HG03571 (cell line): ENCODE results near the gene EIF3K.

Experiments
- ATAC-seq: cut with Tn5 transposase; IDR thresholded peaks from one replicate; pipeline ENCODE4 v1.9.1; 2021; ENCODE audit not compliant: unreplicated experiment

EIF3K gene

DNA sequence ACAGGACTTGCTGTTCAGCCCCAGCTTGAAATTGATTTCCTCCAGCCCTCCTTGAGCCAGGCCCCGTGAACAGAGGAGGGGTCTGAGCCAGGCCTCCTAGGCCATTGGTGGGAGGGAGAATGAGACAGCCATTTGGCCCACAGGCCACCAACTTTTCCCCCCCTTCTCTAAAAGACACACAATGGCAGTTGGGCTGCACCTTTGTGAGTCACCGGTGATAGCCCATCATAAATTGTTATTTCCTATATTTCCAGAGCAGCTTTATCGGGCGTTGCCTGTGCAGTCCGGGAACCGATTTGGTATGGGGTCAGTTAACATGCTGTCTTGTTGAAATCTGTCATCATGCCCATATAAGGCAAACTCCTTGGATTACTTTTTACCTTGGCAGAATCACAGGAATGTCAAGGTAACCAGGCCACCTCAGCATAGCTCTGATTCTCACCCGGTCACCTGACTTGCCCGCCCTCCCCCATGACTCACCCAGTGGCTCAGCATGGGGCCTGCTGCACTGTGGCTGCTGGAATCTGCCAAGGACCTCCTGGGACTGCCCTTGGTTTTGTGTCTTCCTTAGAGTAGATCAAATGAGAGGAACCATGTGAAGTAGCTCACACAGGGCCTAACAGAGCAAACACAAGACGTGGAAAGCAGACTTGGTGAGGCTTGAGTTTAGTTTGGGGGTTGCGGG is 64.5 kb downstream of the EIF3K start:
- ATAC-seq, result no peak

DNA sequence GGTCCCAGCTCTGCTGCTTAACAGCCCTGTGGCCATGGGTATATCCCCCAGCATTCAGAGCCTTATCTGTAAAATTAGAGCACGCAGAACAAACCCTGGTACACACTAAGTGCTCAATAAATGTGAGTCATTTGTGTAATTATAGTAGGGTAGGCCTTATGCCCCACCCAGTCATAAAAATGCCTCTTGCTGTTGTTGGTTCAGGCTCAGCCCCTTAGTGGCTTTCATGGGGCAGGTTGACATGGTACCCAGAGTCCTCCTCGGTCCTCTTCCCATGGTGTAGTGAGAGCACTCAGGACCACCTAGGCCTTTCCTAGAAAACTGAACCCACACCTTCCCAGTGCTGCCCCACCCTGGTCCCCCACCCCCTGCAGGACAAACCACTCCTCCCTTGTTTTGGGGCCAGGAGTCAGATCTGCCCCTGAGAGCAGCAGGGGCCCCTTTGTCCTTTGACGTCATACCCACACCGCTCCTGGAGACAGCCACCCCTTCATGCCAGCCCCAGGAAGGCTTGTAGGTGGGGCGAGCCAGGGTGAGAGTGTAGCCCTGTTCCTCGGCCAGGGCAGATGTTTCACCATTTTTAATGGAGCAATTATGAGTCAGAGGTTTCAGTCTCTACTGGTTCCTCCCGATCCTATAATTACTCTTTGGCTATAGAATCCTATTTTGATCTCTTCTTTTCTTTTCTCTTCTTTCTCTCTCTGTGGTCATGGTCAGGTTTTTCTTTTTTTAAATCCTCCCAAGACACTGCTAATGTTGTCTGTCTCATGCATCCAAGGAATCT is 65.3 kb downstream of the EIF3K start:
- ATAC-seq, result no peak

DNA sequence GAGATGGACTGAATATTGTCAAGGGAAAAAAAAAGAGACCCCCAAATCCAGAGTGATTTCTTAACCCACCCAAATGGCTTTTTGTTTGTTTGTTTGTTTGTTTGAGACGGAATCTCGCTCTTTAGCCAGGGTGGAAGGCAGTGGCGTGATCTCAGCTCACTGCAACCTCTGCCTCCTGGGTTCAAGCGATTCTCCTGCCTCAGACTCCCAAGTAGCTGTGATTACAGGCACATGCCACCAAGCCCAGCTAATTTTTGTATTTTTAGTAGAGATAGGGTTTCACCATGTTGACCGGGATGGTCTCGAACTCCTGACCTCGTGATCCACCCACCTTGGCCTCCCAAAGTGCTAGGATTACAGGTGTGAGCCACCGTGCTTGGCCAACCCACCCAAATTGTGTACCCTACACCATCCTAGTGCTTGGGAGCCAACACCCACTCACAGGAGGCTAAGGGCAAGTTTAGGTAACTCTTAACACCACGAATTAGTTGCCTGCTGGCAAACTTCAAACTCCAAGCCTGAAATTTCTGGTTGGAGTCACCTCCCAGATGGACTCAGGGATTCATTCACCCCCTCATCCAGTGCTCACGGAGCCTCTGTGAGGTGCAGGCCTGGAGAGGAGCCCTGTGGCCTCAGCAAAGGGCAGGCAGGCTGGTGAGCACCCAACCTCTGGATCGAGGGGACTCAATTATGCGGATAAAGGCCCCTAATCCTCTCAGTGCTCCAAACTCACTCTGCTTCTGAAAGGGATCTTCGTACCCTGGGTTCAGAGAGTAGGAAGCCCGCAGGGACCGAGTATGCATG is 66.1 kb downstream of the EIF3K start:
- no peak for ATAC-seq

DNA sequence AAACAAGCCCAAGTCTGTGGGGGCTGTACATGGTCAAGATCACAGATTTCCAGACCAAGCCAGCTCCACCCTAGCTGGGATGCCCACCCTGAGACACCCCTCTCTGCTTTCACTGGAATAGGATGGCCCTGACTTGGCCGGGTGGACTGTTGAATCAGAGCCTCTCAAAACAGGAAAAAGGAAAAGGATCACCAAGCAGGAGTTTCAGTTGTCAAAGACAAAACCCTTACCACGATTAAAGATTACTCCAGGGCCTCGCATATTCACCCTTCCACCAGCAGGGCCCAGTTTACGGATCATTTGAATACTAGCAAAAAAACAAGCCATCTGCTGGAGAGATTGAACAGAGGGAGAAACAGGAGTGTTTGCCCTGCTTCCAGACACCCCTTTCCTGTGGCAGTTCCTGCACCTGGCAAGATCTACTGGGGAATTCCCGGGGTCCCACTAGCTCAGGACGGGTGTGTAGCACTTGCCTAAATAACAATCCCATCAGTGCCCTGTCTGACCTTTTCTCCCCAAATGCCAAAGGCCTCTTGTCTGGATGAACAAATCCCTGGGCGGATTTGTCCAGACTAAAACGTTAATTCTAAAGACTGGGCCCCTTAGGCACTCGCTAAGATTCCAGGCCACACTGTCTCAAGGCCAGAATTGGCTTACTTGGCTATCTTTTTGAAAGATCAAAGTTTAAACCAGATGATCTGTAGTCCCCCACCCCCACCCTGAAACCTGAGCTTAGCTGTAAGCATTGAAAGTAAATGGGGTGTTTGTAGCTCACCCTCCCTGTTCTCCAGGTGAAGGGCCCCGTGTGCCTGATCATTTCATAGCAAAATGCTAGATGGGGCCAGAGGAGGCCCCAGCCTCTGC is 66.9 kb downstream of the EIF3K start:
- ATAC-seq, result no peak

DNA sequence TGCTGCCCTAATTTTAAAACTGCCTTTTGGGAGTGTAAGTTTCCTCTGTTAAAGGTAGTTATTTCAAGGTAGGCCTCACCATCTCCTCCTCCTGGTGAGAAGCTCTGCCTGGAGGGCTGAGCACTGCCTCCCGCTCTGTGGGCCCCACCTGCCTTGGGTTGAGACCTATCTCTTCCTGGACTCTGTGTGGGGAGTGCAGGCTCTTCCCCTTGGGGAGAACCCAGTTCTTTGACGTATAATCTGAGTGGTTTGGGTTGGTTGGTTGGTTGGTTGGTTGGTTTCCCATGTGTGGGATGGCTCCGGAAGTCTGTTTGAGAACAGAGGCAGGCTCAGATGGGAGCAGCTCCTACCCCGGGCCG is 67.5 kb downstream of the EIF3K start:
- ATAC-seq, result no peak
